H9 (cell line): ENCODE results near the gene TPCN2. TPM values are rescaled to one million over a fixed set of nuclear protein-coding genes. Genes with fewer than 3 reads are reported as not detected.
A peak's percentile ranks its signal among the peaks of the same experiment; 100 is the strongest.

Experiments
- DNase-seq: peaks from one replicate; pipeline ENCODE4 v3.0.0-alpha.2; 2017
- H2AFZ ChIP-seq: one replicate; pipeline ENCODE4 v1.6.1; 2013; ENCODE audit warnings: mild to moderate bottlenecking, low read length, control low read depth, moderate library complexity
- H2AK5ac ChIP-seq: 2 replicates; pipeline ENCODE4 v1.6.1; 2013; ENCODE audit warnings: low read length, control low read depth, mixed read lengths; ENCODE audit not compliant: insufficient read length
- H2BK120ac ChIP-seq: one replicate; pipeline ENCODE4 v1.6.1; 2013; ENCODE audit warnings: low read depth, mild to moderate bottlenecking, low read length, control low read depth, inconsistent platforms; ENCODE audit not compliant: poor library complexity, severe bottlenecking
- H2BK12ac ChIP-seq: 2 replicates; pipeline ENCODE4 v1.6.1; 2013; ENCODE audit warnings: low read length, control low read depth, mixed read lengths, low read depth; ENCODE audit not compliant: insufficient read length
- H2BK15ac ChIP-seq: 2 replicates; pipeline ENCODE4 v1.6.1; 2013; ENCODE audit warnings: low read depth, low read length, control low read depth
- H2BK20ac ChIP-seq: one replicate; pipeline ENCODE4 v1.6.1; 2013; ENCODE audit warnings: low read depth, mild to moderate bottlenecking, low read length, control low read depth, inconsistent platforms; ENCODE audit not compliant: poor library complexity, severe bottlenecking
- H2BK5ac ChIP-seq: 2 replicates; pipeline ENCODE4 v1.6.1; 2013; ENCODE audit warnings: low read length, control low read depth, mixed read lengths; ENCODE audit not compliant: insufficient read length
- H3K14ac ChIP-seq: 2 replicates; pipeline ENCODE4 v1.6.1; 2013; ENCODE audit warnings: low read length, control low read depth; ENCODE audit not compliant: insufficient read depth
- H3K18ac ChIP-seq: 2 replicates; pipeline ENCODE4 v1.6.1; 2013; ENCODE audit warnings: low read depth, mild to moderate bottlenecking, mixed read lengths, low read length, control low read depth; ENCODE audit not compliant: insufficient read length
- H3K23ac ChIP-seq: 2 replicates; pipeline ENCODE4 v1.6.1; 2013; ENCODE audit warnings: low read length, control low read depth, mixed read lengths, low read depth; ENCODE audit not compliant: insufficient read length
- H3K23me2 ChIP-seq: 2 replicates; pipeline ENCODE4 v1.6.1; 2013; ENCODE audit warnings: low read depth, mild to moderate bottlenecking, mixed read lengths, low read length, control low read depth; ENCODE audit not compliant: insufficient read length, poor library complexity, severe bottlenecking
- H3K27ac ChIP-seq: 2 replicates; pipeline ENCODE4 v1.5.1; 2013; ENCODE audit warnings: low read length, control low read depth, mixed read lengths, low read depth; ENCODE audit not compliant: insufficient read length
- H3K27me3 ChIP-seq: 2 replicates; pipeline ENCODE4 v1.6.1; 2013; ENCODE audit warnings: low read length, control low read depth, inconsistent platforms; ENCODE audit not compliant: insufficient read depth
- H3K4ac ChIP-seq: 2 replicates; pipeline ENCODE4 v1.6.1; 2013; ENCODE audit warnings: low read depth, mild to moderate bottlenecking, control low read depth, inconsistent platforms, low read length, moderate library complexity
- H3K4me1 ChIP-seq: 2 replicates; pipeline ENCODE4 v1.6.1; 2013; ENCODE audit warnings: low read length, control low read depth, inconsistent platforms; ENCODE audit not compliant: insufficient read depth
- H3K4me2 ChIP-seq: 2 replicates; pipeline ENCODE4 v1.6.1; 2013; ENCODE audit warnings: low read length, control low read depth, mixed read lengths; ENCODE audit not compliant: insufficient read length, insufficient read depth
- H3K56ac ChIP-seq: 2 replicates; pipeline ENCODE4 v1.6.1; 2013; ENCODE audit warnings: low read depth, mild to moderate bottlenecking, mixed read lengths, low read length, control low read depth; ENCODE audit not compliant: insufficient read length
- H3K79me1 ChIP-seq: 2 replicates; pipeline ENCODE4 v1.6.1; 2013; ENCODE audit warnings: low read depth, mild to moderate bottlenecking, moderate library complexity, low read length, control low read depth, inconsistent platforms; ENCODE audit not compliant: insufficient read depth, poor library complexity, severe bottlenecking
- H3K79me2 ChIP-seq: 2 replicates; pipeline ENCODE4 v1.6.1; 2013; ENCODE audit warnings: low read length, control low read depth, inconsistent platforms; ENCODE audit not compliant: insufficient read depth
- H3K9ac ChIP-seq: 2 replicates; pipeline ENCODE4 v1.6.1; 2013; ENCODE audit warnings: low read length, control low read depth, mixed read lengths; ENCODE audit not compliant: insufficient read length; ENCODE audit errors: extremely low read depth
- H3K9me3 ChIP-seq: one replicate; pipeline ENCODE4 v1.6.1; 2013; ENCODE audit warnings: low read depth, low read length, inconsistent platforms; ENCODE audit not compliant: control insufficient read depth
- H3T11ph ChIP-seq: one replicate; pipeline ENCODE4 v1.6.1; 2013; ENCODE audit warnings: mild to moderate bottlenecking, low read length, control low read depth, inconsistent platforms
- H4K20me1 ChIP-seq: one replicate; pipeline ENCODE4 v1.6.1; 2013; ENCODE audit not compliant: control insufficient read depth, insufficient read length, insufficient read depth
- H4K5ac ChIP-seq: 2 replicates; pipeline ENCODE4 v1.6.1; 2013; ENCODE audit warnings: low read depth, mild to moderate bottlenecking, mixed read lengths, low read length, control low read depth; ENCODE audit not compliant: insufficient read length
- H4K8ac ChIP-seq: replicated peaks from 2 replicates; pipeline ENCODE4 v1.6.1; 2013; ENCODE audit warnings: low read length, control low read depth, mixed read lengths, low read depth; ENCODE audit not compliant: insufficient read length
- H4K91ac ChIP-seq: 2 replicates; pipeline ENCODE4 v1.6.1; 2013; ENCODE audit warnings: low read depth, mild to moderate bottlenecking, moderate library complexity, mixed read lengths, low read length, control low read depth; ENCODE audit not compliant: insufficient read length
- H3K27ac Mint-ChIP-seq, 3 experiments: 2 replicates in 2 of 3; 3 replicates in 1 of 3; pipeline ENCODE4 v1.8.0; 2020 to 2021; ENCODE audit warnings: mixed read lengths in 3 of 3, mild to moderate bottlenecking in 1 of 3, moderate library complexity in 1 of 3
- H3K27me3 Mint-ChIP-seq: 2 replicates; pipeline ENCODE4 v1.8.0; 2021; ENCODE audit warnings: low read depth, mild to moderate bottlenecking, moderate library complexity, mixed read lengths
- H3K36me3 Mint-ChIP-seq, 3 experiments: 2 replicates in 2 of 3; 3 replicates in 1 of 3; pipeline ENCODE4 v1.8.0; 2020 to 2021; ENCODE audit warnings: low read depth in 3 of 3, mixed read lengths in 3 of 3; ENCODE audit not compliant: insufficient read depth in 1 of 3
- H3K4me1 Mint-ChIP-seq, 2 experiments: 2 replicates each; pipeline ENCODE4 v1.8.0; 2020; ENCODE audit warnings: mixed read lengths in 2 of 2
- H3K4me3 Mint-ChIP-seq, 2 experiments: 2 replicates in 1 of 2; 3 replicates in 1 of 2; pipeline ENCODE4 v1.8.0; 2020 to 2021; ENCODE audit warnings: mild to moderate bottlenecking in 2 of 2, mixed read lengths in 2 of 2, moderate library complexity in 1 of 2
- H3K9me3 Mint-ChIP-seq, 2 experiments: 2 replicates in 1 of 2; 3 replicates in 1 of 2; pipeline ENCODE4 v1.8.0; 2020; ENCODE audit warnings: mild to moderate bottlenecking in 2 of 2, mixed read lengths in 2 of 2, moderate library complexity in 1 of 2
- CTCF ChIP-seq: fragments of 200-600 bp; sonication (generic); conservative IDR thresholded peaks from 3 replicates; pipeline ENCODE4 v1.8.0; 2021; ENCODE audit warnings: antibody characterized with exemption, mild to moderate bottlenecking
- WGBS: extraction: QIAGEN DNeasy Blood & Tissue Kit; methylation state at CpG from one replicate; pipeline ENCODE4 v1.1.7; 2013; ENCODE audit warnings: missing lambda C conversion rate, low lambda C conversion rate, mixed read lengths; ENCODE audit not compliant: insufficient read length; ENCODE audit errors: extremely low coverage; 5-methylcytosine and 5-hydroxymethylcytosine counted together
- total RNA-seq: library from RNA; stranded (reverse); gene quantifications from 2 replicates; pipeline ENCODE4 v1.2.1, GENCODE V29; 2021

The TPCN2 gene
- total RNA-seq, 1 experiment from 2014 or later, result 16.8 TPM

- H3K4me1 ChIP-seq, result no peaks in the 10 kb centered on the region
- no peak for TF ChIP-seq CTCF
- no peak overlapping the region for H3K27ac ChIP-seq
- no peak overlapping the region for H2AFZ ChIP-seq
- H3K27me3 ChIP-seq, result no peaks in the 10 kb centered on the region
- H3K4me1 Mint-ChIP-seq, result peaks cover 5 to 15% of the 10 kb centered on the region in 2 experiments
- no peak overlapping the region for H3K23ac ChIP-seq
- no peaks in the 10 kb centered on the region for H3K23me2 ChIP-seq
- H3K9me3 ChIP-seq, result no peaks in the 10 kb centered on the region
- no peak overlapping the region for H3K4me2 ChIP-seq
- H3K56ac ChIP-seq, result no peak overlapping the region
- DNase-seq, result peak; percentile 9
- no peak overlapping the region for H3K4me3 Mint-ChIP-seq
- H3K18ac ChIP-seq, result no peak overlapping the region
- no peaks in the 10 kb centered on the region for H4K20me1 ChIP-seq
- H3K9ac ChIP-seq, result no peak overlapping the region
- no peaks in the 10 kb centered on the region for H3K27me3 Mint-ChIP-seq
- no peak overlapping the region for H2BK20ac ChIP-seq
- no peak overlapping the region for H3K4ac ChIP-seq
- H4K8ac ChIP-seq, result no peak overlapping the region
- no peak overlapping the region for H4K91ac ChIP-seq
- H2BK15ac ChIP-seq, result no peak overlapping the region
- H3K27ac Mint-ChIP-seq, result no peak overlapping the region
- peaks cover 0 to 3% (median 0%) of the 10 kb centered on the region in 3 experiments; a peak in 4 of 7 replicates for H3K36me3 Mint-ChIP-seq
- H3K14ac ChIP-seq, result no peak overlapping the region
- no peaks in the 10 kb centered on the region for H3K79me2 ChIP-seq
- no peak overlapping the region for H4K5ac ChIP-seq
- no peak overlapping the region for H3T11ph ChIP-seq
- H3K79me1 ChIP-seq, result no peaks in the 10 kb centered on the region
- H2AK5ac ChIP-seq, result no peak overlapping the region
- no CpG with 5 or more reads among the region's 5 CpGs for WGBS
- H2BK12ac ChIP-seq, result no peak overlapping the region
- H2BK5ac ChIP-seq, result no peak overlapping the region
- no peaks in the 10 kb centered on the region; a peak in 1 of 5 replicates for H3K9me3 Mint-ChIP-seq
- no peak overlapping the region for H2BK120ac ChIP-seq
Observed at GRCh38 chr11:69000391-69000790, 48.3 kb upstream of the TPCN2 start.
